Gastrocnemius medialis (tissue), 4 donors: Measurements from ENCODE around the gene NR1D2. TPM values are rescaled to one million over a fixed set of nuclear protein-coding genes. Genes with fewer than 3 reads are reported as not detected.

Source experiments
- ATAC-seq, 2 donors: fragments of 150-250 bp; one replicate each; pipeline ENCODE4 v1.9.1; 2016
- DNase-seq, 2 donors: peaks; one replicate each; pipeline ENCODE4 v3.0.0-alpha.2; 2019
- H3K27ac ChIP-seq, 4 donors: fragments of 200-600 bp; sonication (generic); 1 replicate in 1 of 4; 2 replicates in 3 of 4; pipeline ENCODE4 v1.5.1; 2016 to 2018; ENCODE audit warnings: mild to moderate bottlenecking in 2 of 4, moderate library complexity in 1 of 4
- H3K27me3 ChIP-seq, 3 donors: fragments of 200-600 bp; sonication (generic) in 2 of 3; 1 replicate in 1 of 3; 2 replicates in 2 of 3; pipeline versions ENCODE4 v1.5.1 to v1.6.0; 2016 to 2019; ENCODE audit warnings: mild to moderate bottlenecking in 1 of 3, moderate library complexity in 1 of 3
- H3K36me3 ChIP-seq, 2 donors: fragments of 200-600 bp; sonication (generic) in 1 of 2; one replicate each; pipeline ENCODE4 v1.5.1; 2017 to 2018
- H3K4me1 ChIP-seq, 2 donors: fragments of 200-600 bp; sonication (generic) in 1 of 2; one replicate each; pipeline ENCODE4 v1.5.1; 2016 to 2017; ENCODE audit warnings: mild to moderate bottlenecking in 2 of 2
- H3K4me3 ChIP-seq, 4 donors: fragments of 200-600 bp; sonication (generic) in 3 of 4; 1 replicate in 1 of 4; 2 replicates in 3 of 4; pipeline ENCODE4 v1.5.1; 2016 to 2019; ENCODE audit warnings: mild to moderate bottlenecking in 2 of 4
- H3K9me3 ChIP-seq, 3 donors: fragments of 200-600 bp; sonication (generic) in 2 of 3; 1 replicate in 1 of 3; 2 replicates in 2 of 3; pipeline ENCODE4 v1.5.1; 2016 to 2019
- CTCF ChIP-seq, 5 experiments: fragments of 450-650 bp in 3 of 5; fragments of 200-600 bp in 2 of 5; sonication (generic) in 2 of 5; IDR thresholded peaks in 4 of 5; conservative IDR thresholded peaks in 1 of 5; 1 replicate in 4 of 5; 2 replicates in 1 of 5; pipeline ENCODE4 v1.5.1; 2016 to 2019; ENCODE audit warnings: antibody characterized with exemption in 5 of 5, mild to moderate bottlenecking in 3 of 5, moderate library complexity in 3 of 5
- POLR2A ChIP-seq, 2 donors: fragments of 450-650 bp; IDR thresholded peaks; one replicate each; pipeline ENCODE4 v1.6.1; 2017; ENCODE audit warnings: antibody characterized with exemption in 2 of 2, mild to moderate bottlenecking in 2 of 2, moderate library complexity in 2 of 2
- in situ Hi-C, 4 donors: fragments of 200-750 bp; cut with MboI; loops; one replicate each; pipeline versions ENCODE4 v1.15.0 to v1.8.0; 2017; ENCODE audit warnings: low sequenced_read_pairs in 4 of 4
- intact Hi-C: fragments of 100-400 bp; cut with DNase I; formaldehyde crosslinking; loops from one replicate; pipeline ENCODE4 v1.15.1; 2023; ENCODE audit warnings: low total_unique reads
- total RNA-seq, 4 donors: library from RNA; depleted of rRNA; stranded (reverse); fragments of >200 nt; gene quantifications; one replicate each; pipeline versions ENCODE4 v1.1.0 to v1.2.3, GENCODE V29; 2016

Gene NR1D2
- total RNA-seq, 4 donors from 2014 or later: 27.1 to 62.7 (median 51.2) TPM

GRCh38 chr3:23944007-23944783 is 891 bp upstream of the NR1D2 start:
- intact Hi-C loops: loop anchor here (2.0 kb wide), 1 partner anchor 55 kb away; no protein-coding TSS in a partner anchor
- TF ChIP-seq POLR2A (IDR thresholded peaks at IDR 0.05): no peak
- no peak for TF ChIP-seq CTCF (IDR thresholded peaks at IDR 0.05 in 4 of 5, conservative IDR thresholded peaks at IDR 0.05 in 1 of 5)

DNA sequence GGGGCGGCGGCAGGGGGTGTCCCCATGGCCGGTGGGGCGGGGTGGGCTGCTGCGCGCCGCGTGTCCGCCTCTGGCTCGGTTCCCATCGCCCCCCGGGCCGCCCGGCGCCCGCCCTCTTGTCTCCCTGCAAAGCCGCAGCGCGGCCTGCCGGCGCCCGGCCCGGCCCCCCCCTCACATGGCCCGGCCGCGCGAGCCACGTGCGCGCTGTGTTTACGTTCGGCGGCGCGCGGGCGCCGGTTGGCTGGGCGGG is 502 bp downstream of the NR1D2 start:
- intact Hi-C loops (loop anchor here (1.0 to 5.0 kb wide), 5 partner anchors 28 to 743 kb away; partner anchors contain the start of genes RPL15 and THRB), in situ Hi-C loops (no loop called here)
- no peaks in the 10 kb centered on the region for H3K27me3 ChIP-seq
- H3K9me3 ChIP-seq: no peaks in the 10 kb centered on the region
- ATAC-seq: no peak
- peak in 1 of 2 donors; percentile 66 for TF ChIP-seq POLR2A (IDR thresholded peaks at IDR 0.05)
- TF ChIP-seq CTCF (IDR thresholded peaks at IDR 0.05 in 4 of 5, conservative IDR thresholded peaks at IDR 0.05 in 1 of 5): no peak
- peak overlapping the region; percentile 90 to 97 (median 94) for H3K27ac ChIP-seq
- H3K4me3 ChIP-seq: peak overlapping the region; percentile 71 to 81 (median 78)
- DNase-seq: no peak
- peaks cover 56 to 59% of the 10 kb centered on the region in 2 donors for H3K4me1 ChIP-seq
- no peaks in the 10 kb centered on the region for H3K36me3 ChIP-seq

More at GRCh38 chr3:23944007-23944783, 891 bp upstream of the NR1D2 start:
- in situ Hi-C loops: no loop called here
- H3K36me3 ChIP-seq: no peaks in the 10 kb centered on the region
- H3K27me3 ChIP-seq: no peaks in the 10 kb centered on the region
- H3K27ac ChIP-seq: peak overlapping the region; percentile 90 to 97 (median 94)
- ATAC-seq (no peak), DNase-seq (no peak)
- H3K4me1 ChIP-seq: peaks cover 45 to 46% of the 10 kb centered on the region in 2 donors
- H3K9me3 ChIP-seq: no peaks in the 10 kb centered on the region
- H3K4me3 ChIP-seq: peak overlapping the region; percentile 71 to 81 (median 78)

- peaks cover 59 to 61% of the 10 kb centered on the region in 2 donors for H3K4me1 ChIP-seq
- intact Hi-C loops (loop anchor here (1.0 to 5.0 kb wide), 5 partner anchors 29 to 744 kb away; partner anchors contain the start of genes RPL15 and THRB), in situ Hi-C loops (no loop called here)
- peak; percentile 92 to 97 for TF ChIP-seq POLR2A (IDR thresholded peaks at IDR 0.05)
- peak in 1 of 5 experiments; percentile 6 for TF ChIP-seq CTCF (IDR thresholded peaks at IDR 0.05 in 4 of 5, conservative IDR thresholded peaks at IDR 0.05 in 1 of 5)
- ATAC-seq (peak; percentile 68), DNase-seq (peak; percentile 95 to 98)
- peak overlapping the region; percentile 67 to 91 (median 75) for H3K4me3 ChIP-seq
- no peaks in the 10 kb centered on the region for H3K27me3 ChIP-seq
- H3K27ac ChIP-seq: peak overlapping the region; percentile 90 to 99 (median 95)
- H3K9me3 ChIP-seq: no peaks in the 10 kb centered on the region
- H3K36me3 ChIP-seq: no peaks in the 10 kb centered on the region
Measured at GRCh38 chr3:23945913-23946687, 1.0 kb downstream of the NR1D2 start.

- in situ Hi-C loops (no loop called here), intact Hi-C loops (loop anchor here (5.0 kb wide), 2 partner anchors 194 to 544 kb away; partner anchors contain the start of gene THRB)
- Histone ChIP-seq H3K4me3 (no peak overlapping the region), H3K4me1 (peaks cover 79 to 84% of the 10 kb centered on the region in 2 donors), H3K27ac (peak overlapping the region; percentile 90 to 99 (median 95)), H3K36me3 (no peaks in the 10 kb centered on the region), H3K27me3 (no peaks in the 10 kb centered on the region), H3K9me3 (no peaks in the 10 kb centered on the region)
- ATAC-seq: no peak
- DNase-seq: no peak
- TF ChIP-seq CTCF (IDR thresholded peaks at IDR 0.05 in 4 of 5, conservative IDR thresholded peaks at IDR 0.05 in 1 of 5): no peak
- no peak for TF ChIP-seq POLR2A (IDR thresholded peaks at IDR 0.05)
Measured at GRCh38 chr3:23948761-23949160, 3.7 kb downstream of the NR1D2 start.
